NB4 (cell line): ENCODE results near the gene PRRG4.

Experiments
- MAX ChIP-seq: IDR thresholded peaks from 2 replicates; pipeline ENCODE4 v1.6.1; 2011; ENCODE audit warnings: low read depth, low read length
- POLR2A ChIP-seq: IDR thresholded peaks from 2 replicates; pipeline ENCODE4 v1.6.1; 2011; ENCODE audit warnings: mild to moderate bottlenecking; ENCODE audit not compliant: insufficient read length; ENCODE audit errors: extremely low read depth
- TF ChIP-seq, protein P1 (sequence below): IDR thresholded peaks from one replicate; pipeline ENCODE4 v1.5.1; 2012; ENCODE audit warnings: low read depth, low read length

- TF ChIP-seq, protein P1, sequence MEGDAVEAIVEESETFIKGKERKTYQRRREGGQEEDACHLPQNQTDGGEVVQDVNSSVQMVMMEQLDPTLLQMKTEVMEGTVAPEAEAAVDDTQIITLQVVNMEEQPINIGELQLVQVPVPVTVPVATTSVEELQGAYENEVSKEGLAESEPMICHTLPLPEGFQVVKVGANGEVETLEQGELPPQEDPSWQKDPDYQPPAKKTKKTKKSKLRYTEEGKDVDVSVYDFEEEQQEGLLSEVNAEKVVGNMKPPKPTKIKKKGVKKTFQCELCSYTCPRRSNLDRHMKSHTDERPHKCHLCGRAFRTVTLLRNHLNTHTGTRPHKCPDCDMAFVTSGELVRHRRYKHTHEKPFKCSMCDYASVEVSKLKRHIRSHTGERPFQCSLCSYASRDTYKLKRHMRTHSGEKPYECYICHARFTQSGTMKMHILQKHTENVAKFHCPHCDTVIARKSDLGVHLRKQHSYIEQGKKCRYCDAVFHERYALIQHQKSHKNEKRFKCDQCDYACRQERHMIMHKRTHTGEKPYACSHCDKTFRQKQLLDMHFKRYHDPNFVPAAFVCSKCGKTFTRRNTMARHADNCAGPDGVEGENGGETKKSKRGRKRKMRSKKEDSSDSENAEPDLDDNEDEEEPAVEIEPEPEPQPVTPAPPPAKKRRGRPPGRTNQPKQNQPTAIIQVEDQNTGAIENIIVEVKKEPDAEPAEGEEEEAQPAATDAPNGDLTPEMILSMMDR, result no peak
- TF ChIP-seq POLR2A (no peak), MAX (no peak)
Measured at GRCh38 chr11:32840587-32840986, 10.9 kb downstream of the PRRG4 start.
